CD14-positive monocyte (primary cell): ENCODE data around the gene VSIG10L. TPM values are rescaled to one million over a fixed set of nuclear protein-coding genes. Genes with fewer than 3 reads are reported as not detected.

Experiments used
- DNase-seq, 3 donors: peaks; one replicate each; pipeline ENCODE4 v3.0.0-alpha.2; 2011 to 2022
- H2AFZ ChIP-seq: 2 replicates; pipeline ENCODE4 v1.6.0; 2012; ENCODE audit warnings: mild to moderate bottlenecking, low read depth, low read length, inconsistent platforms; ENCODE audit not compliant: insufficient read depth, poor library complexity, severe bottlenecking
- H3K27ac ChIP-seq, 2 donors: 1 replicate in 1 of 2; 2 replicates in 1 of 2; pipeline ENCODE4 v1.5.1; 2012 to 2013; ENCODE audit warnings: low read length in 2 of 2, control low read depth in 1 of 2, inconsistent platforms in 1 of 2, low read depth in 1 of 2, mild to moderate bottlenecking in 1 of 2
- H3K27me3 ChIP-seq, 2 donors: one replicate each; pipeline versions ENCODE4 v1.6.0 to v1.6.1; 2011 to 2013; ENCODE audit warnings: low read length in 2 of 2; ENCODE audit not compliant: control insufficient read depth in 2 of 2, insufficient read depth in 2 of 2
- H3K36me3 ChIP-seq, 2 donors: replicated peaks in 1 of 2; 1 replicate in 1 of 2; 2 replicates in 1 of 2; pipeline versions ENCODE4 v1.5.1 to v1.6.1; 2012 to 2013; ENCODE audit warnings: low read length in 2 of 2, control low read depth in 1 of 2, inconsistent platforms in 1 of 2, mild to moderate bottlenecking in 1 of 2; ENCODE audit not compliant: insufficient read depth in 2 of 2, control insufficient read depth in 1 of 2
- H3K4me1 ChIP-seq, 2 donors: 1 replicate in 1 of 2; 2 replicates in 1 of 2; pipeline versions ENCODE4 v1.5.1 to v1.6.1; 2012 to 2013; ENCODE audit warnings: low read length in 2 of 2, control low read depth in 1 of 2, inconsistent platforms in 1 of 2, mild to moderate bottlenecking in 1 of 2, moderate library complexity in 1 of 2; ENCODE audit not compliant: insufficient read depth in 2 of 2, control insufficient read depth in 1 of 2
- H3K4me2 ChIP-seq: replicated peaks from 2 replicates; pipeline ENCODE3; 2012; ENCODE audit warnings: low read length, moderate library complexity, mild to moderate bottlenecking; ENCODE audit not compliant: poor library complexity, severe bottlenecking; ENCODE audit errors: extremely low read depth
- H3K4me3 ChIP-seq, 3 experiments: fragments of 200-600 bp in 1 of 3; sonication (generic) in 1 of 3; replicated peaks in 1 of 3; 1 replicate in 2 of 3; 2 replicates in 1 of 3; pipeline ENCODE4 v1.5.1; 2011 to 2013; ENCODE audit warnings: low read length in 3 of 3, mild to moderate bottlenecking in 3 of 3, control low read depth in 2 of 3, low read depth in 2 of 3, inconsistent platforms in 1 of 3, moderate library complexity in 1 of 3
- H3K79me2 ChIP-seq: 2 replicates; pipeline ENCODE4 v1.6.0; 2012; ENCODE audit warnings: mild to moderate bottlenecking, control low read depth, inconsistent platforms, low read length, moderate library complexity; ENCODE audit not compliant: insufficient read depth
- H3K9ac ChIP-seq: 2 replicates; pipeline ENCODE4 v1.6.0; 2017; ENCODE audit warnings: low read length, mild to moderate bottlenecking; ENCODE audit not compliant: insufficient read depth, poor library complexity, severe bottlenecking
- H3K9me3 ChIP-seq, 2 donors: replicated peaks in 1 of 2; 1 replicate in 1 of 2; 2 replicates in 1 of 2; pipeline versions ENCODE4 v1.5.1 to v1.6.1; 2012 to 2013; ENCODE audit warnings: low read length in 2 of 2, control low read depth in 1 of 2; ENCODE audit not compliant: control insufficient read depth in 1 of 2, insufficient read depth in 1 of 2
- H4K20me1 ChIP-seq: 2 replicates; pipeline ENCODE4 v1.6.0; 2012; ENCODE audit warnings: mild to moderate bottlenecking, low read length, control low read depth, moderate library complexity; ENCODE audit not compliant: insufficient read depth
- H3K27ac Mint-ChIP-seq, 7 donors: one replicate each; pipeline ENCODE4 v1.8.0; 2020; ENCODE audit warnings: mild to moderate bottlenecking in 7 of 7, mixed read lengths in 7 of 7, moderate library complexity in 6 of 7, inconsistent platforms in 2 of 7
- H3K27me3 Mint-ChIP-seq, 3 donors: one replicate each; pipeline ENCODE4 v1.8.0; 2021 to 2022; ENCODE audit warnings: low read depth in 3 of 3, mild to moderate bottlenecking in 3 of 3, mixed read lengths in 3 of 3, moderate library complexity in 3 of 3, inconsistent platforms in 1 of 3
- H3K36me3 Mint-ChIP-seq, 2 donors: one replicate each; pipeline ENCODE4 v1.8.0; 2020; ENCODE audit warnings: mixed read lengths in 2 of 2, inconsistent platforms in 1 of 2, mild to moderate bottlenecking in 1 of 2
- H3K4me1 Mint-ChIP-seq: one replicate; pipeline ENCODE4 v1.8.0; 2020; ENCODE audit warnings: mild to moderate bottlenecking, mixed read lengths
- H3K4me3 Mint-ChIP-seq, 2 donors: one replicate each; pipeline ENCODE4 v1.8.0; 2020; ENCODE audit warnings: mild to moderate bottlenecking in 2 of 2, mixed read lengths in 2 of 2, moderate library complexity in 1 of 2
- H3K9me3 Mint-ChIP-seq, 7 donors: one replicate each; pipeline ENCODE4 v1.8.0; 2020 to 2022; ENCODE audit warnings: mixed read lengths in 7 of 7, mild to moderate bottlenecking in 6 of 7, moderate library complexity in 6 of 7, inconsistent platforms in 2 of 7
- WGBS: methylation state at CpG from one replicate; pipeline ENCODE4 v1.1.5; 2013; ENCODE audit warnings: missing lambda C conversion rate; ENCODE audit not compliant: insufficient coverage; 5-methylcytosine and 5-hydroxymethylcytosine counted together
- intact Hi-C, 2 donors: fragments of 100-400 bp; cut with micrococcal nuclease; formaldehyde crosslinking; loops; one replicate each; pipeline versions ENCODE4 v1.15.0 to v1.15.1; 2023
- polyA plus RNA-seq, 3 donors: library from polyadenylated mRNA; depleted of rRNA in 1 of 3; unstranded in 2 of 3; stranded (reverse) in 1 of 3; fragments of 300-500 nt in 2 of 3; fragments of >200 nt in 1 of 3; fragmentation: Illumina TruSeq in 2 of 3; gene quantifications; 1 replicate in 2 of 3; 2 replicates in 1 of 3; pipeline ENCODE4 v1.2.3, GENCODE V29; 2012 to 2021
- TF ChIP-seq, protein P1 (sequence below): fragments of 200-600 bp; IDR thresholded peaks from one replicate; pipeline ENCODE4 v1.8.0; 2022; ENCODE audit warnings: antibody characterized with exemption, mild to moderate bottlenecking

Gene VSIG10L
- polyA plus RNA-seq, 3 donors, result 0.62 to 2.3 (median 0.73) TPM

DNA sequence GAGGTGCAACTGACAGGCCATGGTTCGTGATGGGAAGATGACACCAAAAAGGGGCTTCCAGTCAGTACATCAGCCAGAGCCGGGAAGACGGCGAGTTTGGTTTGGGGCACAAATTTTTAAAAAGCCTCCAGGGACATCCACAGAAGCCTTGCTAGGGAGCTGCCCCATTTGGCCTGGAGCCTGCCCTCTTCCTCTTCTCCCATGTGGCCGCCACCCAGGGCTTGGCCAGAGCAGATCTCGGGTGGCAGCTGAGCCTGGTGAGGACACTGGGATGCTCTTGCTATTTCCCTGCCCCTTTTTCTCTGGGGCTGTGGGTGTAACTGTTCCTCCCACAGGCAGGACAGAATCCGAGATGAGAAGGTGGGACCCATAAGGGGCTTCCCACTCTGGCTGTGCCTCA lies 16.0 kb upstream of the VSIG10L start:
- Mint-ChIP-seq H3K36me3 (peaks cover 20 to 39% of the 10 kb centered on the region in 2 donors), H3K9me3 (no peaks in the 10 kb centered on the region), H3K4me3 (no peak overlapping the region), H3K27me3 (no peaks in the 10 kb centered on the region), H3K4me1 (peaks cover 9% of the 10 kb centered on the region), H3K27ac (peak overlapping the region in 2 of 7 donors; percentile 41 to 54)
- Histone ChIP-seq H3K4me1 (peaks cover 0 to 8% of the 10 kb centered on the region in 2 donors), H3K9me3 (no peaks in the 10 kb centered on the region), H3K9ac (no peak overlapping the region), H3K4me2 (no peak overlapping the region), H3K4me3 (no peak overlapping the region), H3K79me2 (peaks cover 18% of the 10 kb centered on the region), H4K20me1 (no peaks in the 10 kb centered on the region), H3K27ac (no peak overlapping the region), H2AFZ (no peak overlapping the region), H3K27me3 (no peaks in the 10 kb centered on the region), H3K36me3 (peaks cover 8 to 12% of the 10 kb centered on the region in 2 donors)
- TF ChIP-seq, protein P1, sequence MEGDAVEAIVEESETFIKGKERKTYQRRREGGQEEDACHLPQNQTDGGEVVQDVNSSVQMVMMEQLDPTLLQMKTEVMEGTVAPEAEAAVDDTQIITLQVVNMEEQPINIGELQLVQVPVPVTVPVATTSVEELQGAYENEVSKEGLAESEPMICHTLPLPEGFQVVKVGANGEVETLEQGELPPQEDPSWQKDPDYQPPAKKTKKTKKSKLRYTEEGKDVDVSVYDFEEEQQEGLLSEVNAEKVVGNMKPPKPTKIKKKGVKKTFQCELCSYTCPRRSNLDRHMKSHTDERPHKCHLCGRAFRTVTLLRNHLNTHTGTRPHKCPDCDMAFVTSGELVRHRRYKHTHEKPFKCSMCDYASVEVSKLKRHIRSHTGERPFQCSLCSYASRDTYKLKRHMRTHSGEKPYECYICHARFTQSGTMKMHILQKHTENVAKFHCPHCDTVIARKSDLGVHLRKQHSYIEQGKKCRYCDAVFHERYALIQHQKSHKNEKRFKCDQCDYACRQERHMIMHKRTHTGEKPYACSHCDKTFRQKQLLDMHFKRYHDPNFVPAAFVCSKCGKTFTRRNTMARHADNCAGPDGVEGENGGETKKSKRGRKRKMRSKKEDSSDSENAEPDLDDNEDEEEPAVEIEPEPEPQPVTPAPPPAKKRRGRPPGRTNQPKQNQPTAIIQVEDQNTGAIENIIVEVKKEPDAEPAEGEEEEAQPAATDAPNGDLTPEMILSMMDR, result no peak
- intact Hi-C loops, result no loop called here
- DNase-seq, result no peak
- 98% methylated on average over 4 of the region's 7 CpGs for WGBS

DNA sequence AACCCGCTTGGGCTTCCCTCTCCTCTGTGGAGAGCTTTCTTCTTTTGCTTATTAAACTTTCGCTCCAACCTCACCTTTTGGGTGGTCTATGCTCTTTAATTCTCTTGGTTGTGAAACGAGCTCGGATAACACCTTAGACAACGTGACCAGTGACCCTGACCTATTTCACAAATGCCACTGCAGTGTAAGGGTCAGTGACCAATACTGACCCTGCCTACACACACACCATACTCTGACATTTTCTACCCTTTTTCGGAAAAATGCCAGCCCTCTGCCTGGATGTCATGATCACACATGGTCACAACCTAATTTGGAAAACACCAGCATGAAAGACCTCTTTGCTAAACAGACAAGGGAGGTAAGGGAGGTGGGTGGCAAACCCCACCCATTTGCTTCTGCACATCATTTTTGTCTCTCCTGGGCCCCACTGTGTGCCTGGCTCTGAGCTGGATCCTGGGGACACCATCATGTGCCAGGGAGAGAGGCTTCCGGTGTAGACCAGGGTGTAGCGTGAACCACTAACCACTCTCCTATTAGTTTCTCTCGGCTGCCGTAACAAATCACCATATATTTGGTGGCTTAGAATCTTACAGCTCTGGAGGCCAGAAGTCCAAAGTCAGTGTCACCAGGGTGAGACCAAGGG lies 14.3 kb upstream of the VSIG10L start:
- no peak overlapping the region for H3K4me3 ChIP-seq
- H3K9ac ChIP-seq, result no peak overlapping the region
- WGBS, result 93% methylated on average over 9 of the region's 10 CpGs
- H3K27ac ChIP-seq, result no peak overlapping the region
- no peaks in the 10 kb centered on the region for H3K27me3 ChIP-seq
- no peak for DNase-seq
- H3K4me1 ChIP-seq, result no peaks in the 10 kb centered on the region
- H3K79me2 ChIP-seq, result peaks cover 10% of the 10 kb centered on the region
- H3K4me2 ChIP-seq, result no peak overlapping the region
- H3K9me3 ChIP-seq, result no peaks in the 10 kb centered on the region
- H2AFZ ChIP-seq, result no peak overlapping the region
- Mint-ChIP-seq H3K4me1 (peaks cover 2% of the 10 kb centered on the region), H3K36me3 (peaks cover 32 to 50% of the 10 kb centered on the region in 2 donors), H3K9me3 (no peaks in the 10 kb centered on the region), H3K27ac (peak overlapping the region in 1 of 7 donors; percentile 76), H3K27me3 (peaks cover 0 to 2% (median 0%) of the 10 kb centered on the region in 3 donors), H3K4me3 (no peak overlapping the region)
- no peaks in the 10 kb centered on the region for H4K20me1 ChIP-seq
- peaks cover 23 to 29% of the 10 kb centered on the region in 2 donors for H3K36me3 ChIP-seq
- TF ChIP-seq, protein P1, result no peak
- intact Hi-C loops, result no loop called here
